HG03558 (cell line): ENCODE data around the gene ZCWPW1.

Source experiments
- ATAC-seq: cut with Tn5 transposase; IDR thresholded peaks from one replicate; pipeline ENCODE4 v1.9.1; 2021; ENCODE audit warnings: moderate number of reproducible peaks; ENCODE audit not compliant: unreplicated experiment; ENCODE audit errors: extremely low read depth

The ZCWPW1 gene

GRCh38 chr7:100433592-100434296 is 5.2 kb upstream of the ZCWPW1 start:
- no peak for ATAC-seq

- no peak for ATAC-seq
Measured at GRCh38 chr7:100433276-100433591, 4.7 kb upstream of the ZCWPW1 start.

- no peak for ATAC-seq
Measured at GRCh38 chr7:100432621-100433275, 4.2 kb upstream of the ZCWPW1 start.

GRCh38 chr7:100432053-100432452 is 3.5 kb upstream of the ZCWPW1 start:
- no peak for ATAC-seq

GRCh38 chr7:100431286-100431735 is 2.8 kb upstream of the ZCWPW1 start:
- no peak for ATAC-seq

- ATAC-seq: no peak
Measured at GRCh38 chr7:100430493-100431285, 2.2 kb upstream of the ZCWPW1 start.

GRCh38 chr7:100429637-100430492 is 1.4 kb upstream of the ZCWPW1 start, which contains the start of gene MEPCE:
Gene MEPCE, plus strand, starts transcription at chr7:100429831. Its CDS starts 188 bp downstream, at chr7:100430019.
- no peak for ATAC-seq

- ATAC-seq: no peak
Measured at GRCh38 chr7:100428967-100429636, 599 bp upstream of the ZCWPW1 start.

GRCh38 chr7:100427762-100428198 is 723 bp downstream of the ZCWPW1 start:
- ATAC-seq: no peak

GRCh38 chr7:100426516-100426915 is 2.0 kb downstream of the ZCWPW1 start:
- no peak for ATAC-seq

- ATAC-seq: no peak
Measured at GRCh38 chr7:100425347-100425746, 3.2 kb downstream of the ZCWPW1 start.

- ATAC-seq: no peak
Measured at GRCh38 chr7:100423315-100423714, 5.2 kb downstream of the ZCWPW1 start.

- no peak for ATAC-seq
Measured at GRCh38 chr7:100419660-100420226, 8.8 kb downstream of the ZCWPW1 start.

- ATAC-seq: no peak
Measured at GRCh38 chr7:100418930-100419659, 9.4 kb downstream of the ZCWPW1 start.

- ATAC-seq: no peak
Measured at GRCh38 chr7:100415448-100415847, 13.1 kb downstream of the ZCWPW1 start.

- no peak for ATAC-seq
Measured at GRCh38 chr7:100413889-100414288, 14.6 kb downstream of the ZCWPW1 start.

GRCh38 chr7:100413346-100413745 is 15.2 kb downstream of the ZCWPW1 start:
- ATAC-seq: no peak

- ATAC-seq: no peak
Measured at GRCh38 chr7:100411101-100411500, 17.4 kb downstream of the ZCWPW1 start.
